HG02973 (cell line): ENCODE measurements around the gene EHD2.
"Not testable (repeated sequence)": the region's sequence is repeated elsewhere in the genome, so short reads cannot be mapped to it uniquely, and the experiment has no call there.

ENCODE experiments used
- ATAC-seq: cut with Tn5 transposase; IDR thresholded peaks from one replicate; pipeline ENCODE4 v1.9.1; 2021; ENCODE audit warnings: moderate library complexity; ENCODE audit not compliant: unreplicated experiment

The EHD2 gene, protein sequence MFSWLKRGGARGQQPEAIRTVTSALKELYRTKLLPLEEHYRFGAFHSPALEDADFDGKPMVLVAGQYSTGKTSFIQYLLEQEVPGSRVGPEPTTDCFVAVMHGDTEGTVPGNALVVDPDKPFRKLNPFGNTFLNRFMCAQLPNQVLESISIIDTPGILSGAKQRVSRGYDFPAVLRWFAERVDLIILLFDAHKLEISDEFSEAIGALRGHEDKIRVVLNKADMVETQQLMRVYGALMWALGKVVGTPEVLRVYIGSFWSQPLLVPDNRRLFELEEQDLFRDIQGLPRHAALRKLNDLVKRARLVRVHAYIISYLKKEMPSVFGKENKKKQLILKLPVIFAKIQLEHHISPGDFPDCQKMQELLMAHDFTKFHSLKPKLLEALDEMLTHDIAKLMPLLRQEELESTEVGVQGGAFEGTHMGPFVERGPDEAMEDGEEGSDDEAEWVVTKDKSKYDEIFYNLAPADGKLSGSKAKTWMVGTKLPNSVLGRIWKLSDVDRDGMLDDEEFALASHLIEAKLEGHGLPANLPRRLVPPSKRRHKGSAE

DNA sequence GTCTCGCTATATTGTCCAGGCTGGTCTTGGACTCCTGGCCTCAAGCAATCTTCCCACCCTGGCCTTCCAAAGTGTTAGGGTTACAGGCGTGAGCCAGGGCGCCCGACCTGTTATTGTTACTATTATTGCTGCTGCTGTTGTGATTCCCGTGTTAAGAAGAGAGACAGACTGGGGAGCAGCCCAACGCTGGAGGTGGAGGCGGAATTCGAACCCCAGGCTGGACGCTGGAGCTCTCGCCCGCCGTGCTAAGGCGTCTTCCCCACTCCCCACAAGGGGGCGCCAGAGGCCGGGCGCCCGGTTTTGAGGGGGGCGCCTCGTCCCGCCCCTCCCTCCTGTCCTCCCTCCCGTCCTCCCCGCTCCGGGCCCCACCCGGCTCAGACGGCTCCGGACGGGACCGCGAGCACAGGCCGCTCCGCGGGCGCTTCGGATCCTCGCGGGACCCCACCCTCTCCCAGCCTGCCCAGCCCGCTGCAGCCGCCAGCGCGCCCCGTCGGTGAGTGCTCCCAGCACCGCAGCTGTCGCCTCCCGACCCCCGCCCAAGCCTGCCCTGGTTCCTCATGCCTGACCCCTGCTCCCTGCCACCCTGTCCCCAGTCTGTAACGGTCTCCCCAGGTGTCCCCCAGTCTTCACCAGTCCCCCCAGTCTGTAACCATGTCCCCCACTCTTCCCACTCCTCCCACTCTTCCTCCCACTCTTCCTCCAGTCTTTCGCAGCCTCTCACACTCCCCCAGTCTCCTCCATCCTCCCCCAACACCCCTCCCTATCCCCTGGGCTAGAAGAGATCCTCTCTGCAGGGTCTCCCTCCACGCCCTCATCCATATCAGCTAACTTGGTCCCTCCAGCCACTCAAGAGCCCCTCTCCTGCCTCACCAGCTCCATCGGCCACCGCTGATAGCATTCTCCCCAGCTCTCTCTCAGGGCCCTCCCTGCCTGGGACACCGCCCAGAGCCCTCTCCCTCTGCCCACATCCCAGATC is at the start of gene EHD2:
Gene EHD2 (plus strand): TSS at position 377 of the 976 bp plus-strand sequence. CDS start 3,191 bp downstream, outside the sequence.
- no peak for ATAC-seq

DNA sequence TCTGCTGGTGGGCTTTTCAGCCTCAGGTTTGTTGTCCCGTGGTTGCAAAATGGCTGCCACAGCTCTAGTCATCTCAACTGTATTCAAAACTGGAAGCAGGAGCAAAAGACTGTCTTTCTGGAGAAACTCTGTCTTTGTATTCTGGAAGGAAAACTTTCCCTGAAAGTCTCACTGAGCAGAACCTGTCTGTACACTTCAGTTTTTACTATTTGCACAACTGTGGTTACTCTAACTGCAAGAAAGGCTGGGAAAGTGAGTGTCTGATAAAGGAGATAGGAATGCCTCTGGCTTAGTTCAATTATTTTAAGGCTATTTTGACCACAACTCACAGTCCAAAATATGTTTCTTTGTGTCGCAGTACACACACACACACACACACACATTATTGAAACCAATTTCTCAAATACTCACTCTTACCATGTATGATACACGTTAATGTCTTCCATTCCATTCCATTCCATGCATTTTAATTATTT is 49.7 kb upstream of the EHD2 start:
- ATAC-seq = no peak

- ATAC-seq = no peak
These were observed 49.1 kb upstream of the EHD2 start for GRCh38 chr19:47663911-47664771.

DNA sequence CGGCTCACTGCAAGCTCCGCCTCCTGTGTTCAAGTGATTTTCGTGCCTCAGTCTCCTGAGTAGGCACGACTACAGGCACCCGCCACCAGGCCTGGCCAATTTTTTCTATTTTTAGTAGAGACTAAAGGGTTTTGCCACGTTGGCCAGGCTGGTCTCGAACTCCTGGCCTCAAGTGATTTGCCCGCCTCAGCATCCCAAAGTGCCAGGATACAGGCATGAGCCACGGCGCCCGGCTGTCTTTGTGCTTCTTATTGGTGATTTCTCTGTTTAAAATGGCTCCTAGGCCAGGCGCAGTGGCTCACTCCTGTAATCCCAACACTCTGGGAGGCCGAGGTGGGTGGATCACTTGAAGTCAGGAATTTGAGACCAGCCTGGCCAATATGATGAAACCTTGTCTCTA is 44.7 kb upstream of the EHD2 start:
- not testable (repeated sequence) for ATAC-seq

GRCh38 chr19:47670736-47671135 is 42.5 kb upstream of the EHD2 start:
- ATAC-seq = no peak

- ATAC-seq = no peak
These were observed 41.7 kb upstream of the EHD2 start for GRCh38 chr19:47671499-47671898.

DNA sequence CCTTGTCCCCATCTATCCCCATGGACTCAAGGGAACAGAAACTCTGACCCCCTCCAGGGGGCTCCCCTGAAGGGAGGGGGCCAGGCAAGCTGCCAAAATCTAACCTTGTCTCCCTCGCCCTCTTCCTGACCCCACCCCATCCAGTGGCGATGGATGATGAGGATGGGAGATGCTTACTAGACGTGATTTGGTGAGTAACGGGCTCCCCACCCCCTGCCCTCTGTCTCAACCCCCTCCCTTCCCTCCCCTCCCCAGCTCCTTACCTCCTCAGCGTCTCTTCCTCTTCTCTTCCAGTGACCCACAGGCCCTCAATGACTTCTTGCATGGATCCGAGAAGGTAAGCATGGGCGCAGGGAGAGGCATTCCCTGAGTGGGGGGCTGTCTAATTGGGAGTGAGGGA is 39.8 kb upstream of the EHD2 start:
- ATAC-seq = no peak

GRCh38 chr19:47674548-47674947 is 38.7 kb upstream of the EHD2 start:
- no peak for ATAC-seq

- ATAC-seq = no peak
These were observed 38.0 kb upstream of the EHD2 start for GRCh38 chr19:47675271-47675670.

DNA sequence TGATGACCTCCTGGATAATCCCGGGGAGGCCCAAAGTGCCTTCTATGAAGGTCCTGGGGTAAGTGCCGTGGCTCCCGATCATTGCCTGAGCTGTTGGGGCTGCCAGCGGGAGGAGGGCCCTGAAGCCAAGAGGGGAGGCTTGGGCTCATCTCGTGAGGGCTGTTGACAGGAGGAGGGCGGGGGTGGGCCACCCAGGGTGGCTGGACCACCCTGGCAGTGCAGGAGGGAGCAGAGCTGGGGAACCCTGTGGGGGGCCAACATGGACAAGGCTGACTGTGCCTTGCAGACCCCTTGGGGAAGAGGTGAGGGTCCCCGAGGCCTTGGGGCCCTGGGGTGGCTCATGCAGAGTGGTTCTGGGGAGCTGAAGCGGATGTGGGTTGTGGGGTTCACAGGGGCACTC is 37.4 kb upstream of the EHD2 start:
- ATAC-seq = no peak

- no peak for ATAC-seq
These were observed 36.4 kb upstream of the EHD2 start for GRCh38 chr19:47676811-47677210.

DNA sequence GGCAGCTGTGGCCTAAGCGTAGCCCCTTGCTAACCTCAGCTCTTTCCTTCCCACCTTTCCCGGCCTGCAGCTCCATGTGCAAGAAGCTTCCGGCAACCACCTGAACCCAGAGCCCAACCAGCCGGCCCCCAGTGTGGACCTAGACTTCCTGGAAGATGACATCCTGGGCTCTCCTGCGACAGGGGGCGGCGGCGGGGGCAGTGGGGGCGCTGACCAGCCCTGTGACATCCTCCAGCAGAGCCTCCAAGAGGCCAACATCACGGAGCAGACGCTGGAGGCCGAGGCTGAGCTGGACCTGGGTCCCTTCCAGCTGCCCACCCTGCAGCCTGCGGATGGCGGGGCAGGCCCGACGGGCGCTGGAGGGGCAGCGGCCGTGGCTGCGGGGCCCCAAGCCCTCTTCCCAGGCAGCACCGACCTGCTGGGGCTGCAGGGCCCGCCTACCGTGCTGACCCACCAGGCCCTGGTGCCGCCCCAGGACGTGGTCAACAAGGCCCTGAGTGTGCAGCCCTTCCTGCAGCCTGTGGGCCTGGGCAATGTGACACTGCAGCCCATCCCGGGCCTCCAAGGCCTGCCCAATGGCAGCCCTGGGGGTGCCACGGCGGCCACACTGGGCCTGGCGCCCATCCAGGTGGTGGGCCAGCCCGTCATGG is 33.8 kb upstream of the EHD2 start:
- ATAC-seq = no peak

- ATAC-seq = no peak
These were observed 33.0 kb upstream of the EHD2 start for GRCh38 chr19:47679922-47680857.

DNA sequence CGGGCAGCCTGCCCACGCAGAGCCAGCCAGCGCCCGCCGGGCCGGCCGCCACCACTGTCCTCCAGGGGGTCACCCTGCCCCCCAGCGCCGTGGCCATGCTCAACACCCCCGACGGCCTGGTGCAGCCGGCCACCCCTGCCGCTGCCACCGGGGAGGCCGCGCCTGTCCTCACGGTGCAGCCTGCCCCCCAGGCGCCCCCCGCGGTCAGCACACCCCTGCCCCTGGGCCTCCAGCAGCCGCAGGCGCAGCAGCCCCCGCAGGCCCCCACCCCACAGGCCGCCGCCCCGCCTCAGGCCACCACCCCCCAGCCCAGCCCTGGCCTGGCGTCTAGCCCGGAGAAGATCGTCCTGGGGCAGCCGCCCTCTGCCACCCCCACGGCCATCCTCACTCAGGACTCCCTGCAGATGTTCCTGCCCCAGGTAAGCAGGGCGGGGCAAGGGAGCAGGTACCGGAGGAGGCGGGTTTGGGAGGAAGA is 32.3 kb upstream of the EHD2 start:
- ATAC-seq = no peak

DNA sequence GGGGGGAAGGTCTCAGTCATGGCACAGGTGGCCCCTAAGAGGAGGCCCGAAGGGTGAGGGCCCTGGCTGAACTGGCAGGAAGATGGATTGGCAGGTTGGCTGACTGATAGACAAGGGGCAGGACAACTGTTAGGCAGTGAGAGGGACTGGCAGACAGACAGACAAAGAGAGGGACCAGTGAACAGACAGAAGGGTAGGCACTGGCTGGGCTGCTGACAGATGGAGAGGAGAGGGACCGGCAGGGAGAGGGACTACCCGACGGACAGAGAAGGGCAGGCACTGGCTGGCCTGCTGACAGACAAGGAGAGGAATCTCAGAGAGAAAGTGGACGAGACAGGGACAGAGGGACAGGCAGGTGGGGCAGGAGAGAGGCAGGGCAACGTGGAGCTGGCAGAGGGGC is 31.8 kb upstream of the EHD2 start:
- ATAC-seq = no peak

GRCh38 chr19:47681936-47682335 is 31.3 kb upstream of the EHD2 start:
- no peak for ATAC-seq

DNA sequence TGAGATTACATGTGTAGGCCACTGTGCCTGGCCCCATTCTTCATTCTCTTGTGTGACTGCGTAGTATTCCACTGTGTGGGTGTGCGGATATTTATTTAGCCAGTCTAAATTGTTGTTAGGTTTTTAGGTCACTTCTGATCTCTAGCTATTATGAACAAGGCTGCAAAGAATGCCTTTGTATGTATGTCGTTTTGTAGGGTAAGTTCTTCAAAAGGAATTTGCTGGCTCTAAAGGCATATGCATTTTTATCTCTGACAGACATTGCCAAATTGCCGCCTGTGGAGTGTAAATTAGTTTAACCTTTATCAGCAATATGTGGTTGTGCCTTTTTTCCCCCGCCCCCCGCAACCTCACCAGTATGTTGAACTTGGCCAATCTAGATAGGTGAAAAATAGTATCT is 30.3 kb upstream of the EHD2 start:
- ATAC-seq = no peak

GRCh38 chr19:47686679-47687450 is 26.4 kb upstream of the EHD2 start:
- no peak for ATAC-seq
